Astrocyte (in vitro differentiated cells and primary cell): ENCODE results near the gene CREG2. TPM values are rescaled to one million over a fixed set of nuclear protein-coding genes. Genes with fewer than 3 reads are reported as not detected.

Source experiments
- DNase-seq: peaks from one replicate; pipeline ENCODE4 v3.0.0-alpha.2; 2010; ENCODE audit warnings: low read depth
- FAIRE-seq: peaks from 2 replicates; lab custom pipeline; 2011; peaks lifted over from hg19 to GRCh38; lab: Jason Lieb, UNC
- H2AFZ ChIP-seq: 2 replicates; pipeline ENCODE4 v1.6.0; 2012; ENCODE audit warnings: low read depth, low read length, inconsistent platforms
- H3K27ac ChIP-seq: 2 replicates; pipeline ENCODE4 v1.5.1; 2011; ENCODE audit warnings: low read depth, low read length, inconsistent platforms
- H3K27me3 ChIP-seq: 2 replicates; pipeline ENCODE4 v1.6.0; 2011; ENCODE audit warnings: low read length, inconsistent platforms; ENCODE audit not compliant: insufficient read depth
- H3K36me3 ChIP-seq: 2 replicates; pipeline ENCODE4 v1.5.1; 2011; ENCODE audit warnings: low read length, inconsistent platforms; ENCODE audit not compliant: insufficient read depth
- H3K4me1 ChIP-seq: 2 replicates; pipeline ENCODE4 v1.5.1; 2011; ENCODE audit warnings: low read length, inconsistent platforms; ENCODE audit not compliant: insufficient read depth
- H3K4me2 ChIP-seq: 2 replicates; pipeline ENCODE4 v1.6.0; 2012; ENCODE audit warnings: low read length, inconsistent platforms
- H3K4me3 ChIP-seq: 2 replicates; pipeline ENCODE4 v1.5.1; 2011; ENCODE audit warnings: low read depth, mild to moderate bottlenecking, low read length, inconsistent platforms; ENCODE audit not compliant: insufficient read depth
- H3K79me2 ChIP-seq: 2 replicates; pipeline ENCODE4 v1.6.0; 2012; ENCODE audit warnings: mild to moderate bottlenecking, low read length, inconsistent platforms; ENCODE audit not compliant: insufficient read depth
- H3K9ac ChIP-seq: 2 replicates; pipeline ENCODE4 v1.6.0; 2012; ENCODE audit warnings: mild to moderate bottlenecking, low read length, inconsistent platforms
- H3K9me3 ChIP-seq: 2 replicates; pipeline ENCODE4 v1.5.1; 2012; ENCODE audit warnings: low read depth, mild to moderate bottlenecking, low read length, inconsistent platforms; ENCODE audit not compliant: insufficient read depth
- H4K20me1 ChIP-seq: 2 replicates; pipeline ENCODE4 v1.6.0; 2012; ENCODE audit warnings: low read length, inconsistent platforms; ENCODE audit not compliant: insufficient read depth
- H3K27ac Mint-ChIP-seq: one replicate; pipeline ENCODE4 v1.8.0; 2021; ENCODE audit warnings: mild to moderate bottlenecking, mixed read lengths; ENCODE audit not compliant: unreplicated experiment
- H3K27me3 Mint-ChIP-seq: one replicate; pipeline ENCODE4 v1.8.0; 2021; ENCODE audit warnings: low read depth, mixed read lengths; ENCODE audit not compliant: unreplicated experiment
- H3K36me3 Mint-ChIP-seq: one replicate; pipeline ENCODE4 v1.8.0; 2021; ENCODE audit warnings: low read depth, mixed read lengths; ENCODE audit not compliant: unreplicated experiment
- H3K4me1 Mint-ChIP-seq: one replicate; pipeline ENCODE4 v1.8.0; 2021; ENCODE audit warnings: low read depth, mixed read lengths; ENCODE audit not compliant: unreplicated experiment
- H3K4me3 Mint-ChIP-seq: one replicate; pipeline ENCODE4 v1.8.0; 2021; ENCODE audit warnings: mild to moderate bottlenecking, moderate library complexity, mixed read lengths; ENCODE audit not compliant: unreplicated experiment
- H3K9me3 Mint-ChIP-seq: one replicate; pipeline ENCODE4 v1.8.0; 2021; ENCODE audit warnings: mild to moderate bottlenecking, mixed read lengths; ENCODE audit not compliant: unreplicated experiment
- CTCF ChIP-seq: IDR thresholded peaks from 2 replicates; pipeline ENCODE4 v1.5.1; 2011; ENCODE audit warnings: low read depth, mild to moderate bottlenecking, inconsistent platforms, low read length, moderate library complexity; ENCODE audit not compliant: insufficient read depth
- EZH2 ChIP-seq: IDR thresholded peaks from 2 replicates; pipeline ENCODE4 v1.6.1; 2012; ENCODE audit warnings: mild to moderate bottlenecking, low read length, inconsistent platforms; ENCODE audit not compliant: insufficient read depth
- total RNA-seq: library from RNA; stranded (reverse); gene quantifications from 2 replicates; pipeline ENCODE4 v1.2.1, GENCODE V29; 2021

The CREG2 gene
- total RNA-seq, 1 donor from 2014 or later = 0.11 TPM

- Mint-ChIP-seq H3K4me3 (no peak overlapping the region), H3K27me3 (peaks cover 10% of the 10 kb centered on the region), H3K9me3 (peaks cover 1% of the 10 kb centered on the region), H3K4me1 (no peaks in the 10 kb centered on the region), H3K27ac (no peak overlapping the region), H3K36me3 (no peaks in the 10 kb centered on the region)
- Histone ChIP-seq H3K36me3 (no peaks in the 10 kb centered on the region), H2AFZ (no peak overlapping the region), H3K4me1 (no peaks in the 10 kb centered on the region), H3K79me2 (no peaks in the 10 kb centered on the region), H4K20me1 (no peaks in the 10 kb centered on the region), H3K9me3 (no peaks in the 10 kb centered on the region), H3K27me3 (no peaks in the 10 kb centered on the region), H3K4me3 (no peak overlapping the region), H3K27ac (no peak overlapping the region), H3K9ac (no peak overlapping the region), H3K4me2 (no peak overlapping the region)
- FAIRE-seq (no peak), DNase-seq (no peak)
- TF ChIP-seq EZH2 (no peak), CTCF (no peak)
Measured at GRCh38 chr2:101344137-101344536, 43.2 kb downstream of the CREG2 start.

- Histone ChIP-seq H2AFZ (no peak overlapping the region), H3K79me2 (no peaks in the 10 kb centered on the region), H3K9ac (no peak overlapping the region), H3K27me3 (no peaks in the 10 kb centered on the region), H3K4me2 (peak overlapping the region; percentile 53), H3K4me1 (peaks cover 6% of the 10 kb centered on the region), H3K36me3 (no peaks in the 10 kb centered on the region), H3K27ac (no peak overlapping the region), H3K9me3 (no peaks in the 10 kb centered on the region), H4K20me1 (no peaks in the 10 kb centered on the region), H3K4me3 (no peak overlapping the region)
- DNase-seq = no peak
- FAIRE-seq = no peak
- Mint-ChIP-seq H3K36me3 (no peaks in the 10 kb centered on the region), H3K27me3 (peaks cover 13% of the 10 kb centered on the region), H3K4me3 (no peak overlapping the region), H3K4me1 (peaks cover 6% of the 10 kb centered on the region), H3K9me3 (peaks cover 1% of the 10 kb centered on the region), H3K27ac (no peak overlapping the region)
- no peak for TF ChIP-seq EZH2
- TF ChIP-seq CTCF = no peak
Measured at GRCh38 chr2:101342625-101343008, 44.7 kb downstream of the CREG2 start.

GRCh38 chr2:101341901-101342624, 45.2 kb downstream of the CREG2 start:
- DNase-seq (peak; percentile 27), FAIRE-seq (no peak)
- peaks cover 1% of the 10 kb centered on the region for H3K9me3 Mint-ChIP-seq
- H3K4me3 Mint-ChIP-seq = no peak overlapping the region
- H3K4me2 ChIP-seq = peak overlapping the region; percentile 53
- no peak overlapping the region for H3K27ac ChIP-seq
- H4K20me1 ChIP-seq = no peaks in the 10 kb centered on the region
- H3K79me2 ChIP-seq = no peaks in the 10 kb centered on the region
- H3K4me1 ChIP-seq = peaks cover 9% of the 10 kb centered on the region
- no peak overlapping the region for H3K27ac Mint-ChIP-seq
- H3K9ac ChIP-seq = no peak overlapping the region
- no peak overlapping the region for H3K4me3 ChIP-seq
- peaks cover 13% of the 10 kb centered on the region for H3K27me3 Mint-ChIP-seq
- no peaks in the 10 kb centered on the region for H3K36me3 Mint-ChIP-seq
- TF ChIP-seq EZH2 = no peak
- peak; percentile 79 for TF ChIP-seq CTCF
- no peaks in the 10 kb centered on the region for H3K9me3 ChIP-seq
- no peak overlapping the region for H2AFZ ChIP-seq
- peaks cover 7% of the 10 kb centered on the region for H3K4me1 Mint-ChIP-seq
- H3K36me3 ChIP-seq = no peaks in the 10 kb centered on the region
- no peaks in the 10 kb centered on the region for H3K27me3 ChIP-seq
